HG03175 (cell line): ENCODE results near the gene USP7.
"Not testable (repeated sequence)": the region's sequence is repeated elsewhere in the genome, so short reads cannot be mapped to it uniquely, and the experiment has no call there.

Experiments
- ATAC-seq: cut with Tn5 transposase; IDR thresholded peaks from one replicate; pipeline ENCODE4 v1.9.1; 2021; ENCODE audit warnings: mild to moderate bottlenecking, moderate library complexity; ENCODE audit not compliant: unreplicated experiment

Gene USP7

DNA sequence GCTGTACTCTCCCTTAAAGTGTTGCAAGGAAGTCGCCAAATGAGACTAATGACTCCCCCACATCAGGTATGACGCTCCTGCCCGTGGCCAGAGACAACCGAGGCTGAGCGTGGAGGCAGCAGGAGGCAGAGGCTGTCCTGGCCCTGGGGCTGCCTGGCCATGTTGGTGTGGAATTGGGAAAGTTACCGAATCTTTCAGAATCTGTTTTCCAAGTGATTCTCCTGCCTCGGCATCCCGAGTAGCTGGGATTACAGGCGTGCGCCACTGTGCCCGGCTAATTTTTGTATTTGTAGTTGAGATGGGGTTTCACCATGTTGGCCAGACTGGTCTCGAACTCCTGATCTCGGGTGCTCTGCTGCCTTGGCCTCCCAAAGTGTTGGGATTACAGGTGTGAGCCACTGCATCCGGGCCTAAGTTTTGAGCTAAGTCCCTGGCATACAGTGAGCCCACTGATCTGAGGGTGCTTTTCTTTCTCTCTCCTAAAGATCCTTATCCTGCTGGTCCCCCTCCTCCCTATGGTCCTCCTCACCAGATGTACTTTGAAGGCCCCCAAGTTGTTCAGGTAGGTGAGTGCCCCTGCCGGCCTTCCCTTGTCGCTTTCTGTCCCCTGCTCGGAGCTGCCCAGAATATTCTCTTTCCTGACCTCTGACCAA is 80.9 kb downstream of the USP7 start:
- no peak for ATAC-seq

- ATAC-seq, result no peak
These were observed 81.6 kb downstream of the USP7 start, which contains the start of gene LITAFD for GRCh38 chr16:8882041-8882617. Gene LITAFD (plus strand): TSS chr16:8882351. CDS start chr16:8884356, 2,005 bp downstream.

GRCh38 chr16:8880839-8881510 is 82.7 kb downstream of the USP7 start:
- ATAC-seq, result no peak

GRCh38 chr16:8878523-8878911 is 85.2 kb downstream of the USP7 start:
- no peak for ATAC-seq

DNA sequence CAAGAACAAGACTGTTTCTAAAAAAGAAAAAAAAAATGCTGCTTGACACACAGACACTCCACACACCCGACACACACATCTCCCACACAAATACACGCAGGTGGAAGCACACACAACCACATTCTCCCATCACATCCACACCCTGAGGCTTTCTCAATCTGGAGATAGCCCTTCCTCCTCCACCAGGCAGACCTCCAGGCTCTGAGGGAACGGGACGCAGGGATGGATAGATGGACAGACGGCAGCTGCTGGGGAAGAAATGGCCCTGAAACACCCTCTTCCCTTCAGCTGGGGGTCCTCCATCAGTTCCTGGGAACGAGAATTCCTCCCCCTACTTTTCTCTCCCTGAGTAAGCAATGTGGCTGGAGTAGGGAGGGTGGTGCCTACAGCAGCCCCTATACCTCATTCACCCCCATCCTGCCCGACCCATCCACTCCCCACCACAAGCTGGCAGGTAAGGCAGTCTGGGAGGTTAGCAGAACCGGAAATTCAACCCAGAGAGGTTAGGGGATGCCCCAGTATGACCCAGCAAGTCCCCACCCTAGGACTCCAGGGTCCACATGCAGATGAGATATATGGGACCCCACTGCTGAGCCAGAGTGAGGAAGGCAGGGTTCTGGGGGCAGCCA is 85.7 kb downstream of the USP7 start:
- ATAC-seq, result no peak

DNA sequence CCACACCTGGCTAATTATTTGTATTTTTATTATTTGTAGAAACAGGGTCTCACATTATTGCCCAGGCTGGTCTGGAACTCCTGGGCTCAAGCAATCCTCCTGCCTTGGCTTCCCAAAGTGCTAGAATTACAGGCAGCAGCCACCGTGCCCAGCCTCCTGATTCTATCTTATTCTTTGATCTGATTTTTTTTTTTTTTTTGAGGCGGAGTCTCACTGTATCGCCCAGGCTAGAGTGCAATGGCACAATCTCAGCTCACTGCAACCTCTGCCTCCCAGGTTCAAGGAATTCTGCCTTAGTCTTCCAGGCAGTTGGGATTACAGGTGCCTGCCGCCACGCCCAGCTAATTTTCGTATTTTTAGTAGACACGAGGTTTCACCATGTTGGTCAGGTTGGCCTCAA is 88.4 kb downstream of the USP7 start:
- not testable (repeated sequence) for ATAC-seq

- no peak for ATAC-seq
These were observed 89.3 kb downstream of the USP7 start for GRCh38 chr16:8874388-8874787.

DNA sequence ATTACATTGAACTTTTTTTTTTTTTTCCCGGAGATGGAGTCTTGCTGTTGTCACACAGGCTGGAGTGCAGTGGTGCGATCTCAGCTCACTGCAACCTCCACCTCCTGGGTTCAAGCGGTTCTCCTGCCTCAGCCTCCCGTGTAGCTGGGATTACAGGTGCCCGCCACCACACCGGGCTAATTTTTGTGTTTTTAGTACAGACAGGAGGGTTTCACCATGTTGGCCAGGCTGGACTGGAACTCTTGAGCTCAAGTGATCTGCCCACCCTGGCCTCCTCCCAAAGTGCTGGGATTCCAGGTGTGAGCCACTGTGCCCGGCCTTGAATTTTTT is 89.9 kb downstream of the USP7 start:
- ATAC-seq, result not testable (repeated sequence)

- ATAC-seq, result no peak
These were observed 90.5 kb downstream of the USP7 start for GRCh38 chr16:8872967-8873865.

- ATAC-seq, result no peak
These were observed 91.6 kb downstream of the USP7 start for GRCh38 chr16:8872071-8872470.

DNA sequence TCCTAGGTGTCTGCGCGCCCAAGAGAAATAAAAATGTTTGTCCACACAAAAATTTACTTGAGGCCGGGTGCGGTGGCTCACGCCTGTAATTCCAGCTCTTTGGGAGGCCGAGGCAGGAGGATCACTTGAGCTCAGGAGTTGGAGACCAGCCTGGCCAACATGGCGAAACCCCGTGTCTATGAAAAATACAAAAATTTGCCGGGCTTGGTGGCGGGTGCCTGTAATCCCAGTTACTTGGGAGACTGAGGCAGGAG is 93.8 kb downstream of the USP7 start:
- not testable (repeated sequence) for ATAC-seq

- no peak for ATAC-seq
These were observed 94.3 kb downstream of the USP7 start for GRCh38 chr16:8869212-8869987.

GRCh38 chr16:8868416-8869211 is 95.1 kb downstream of the USP7 start, which contains the start of gene CARHSP1:
Gene CARHSP1 (minus strand): TSS chr16:8869006. CDS start chr16:8859328, 9,678 bp downstream.
- ATAC-seq, result peak; percentile 69

- no peak for ATAC-seq
These were observed 95.7 kb downstream of the USP7 start for GRCh38 chr16:8867932-8868415.

DNA sequence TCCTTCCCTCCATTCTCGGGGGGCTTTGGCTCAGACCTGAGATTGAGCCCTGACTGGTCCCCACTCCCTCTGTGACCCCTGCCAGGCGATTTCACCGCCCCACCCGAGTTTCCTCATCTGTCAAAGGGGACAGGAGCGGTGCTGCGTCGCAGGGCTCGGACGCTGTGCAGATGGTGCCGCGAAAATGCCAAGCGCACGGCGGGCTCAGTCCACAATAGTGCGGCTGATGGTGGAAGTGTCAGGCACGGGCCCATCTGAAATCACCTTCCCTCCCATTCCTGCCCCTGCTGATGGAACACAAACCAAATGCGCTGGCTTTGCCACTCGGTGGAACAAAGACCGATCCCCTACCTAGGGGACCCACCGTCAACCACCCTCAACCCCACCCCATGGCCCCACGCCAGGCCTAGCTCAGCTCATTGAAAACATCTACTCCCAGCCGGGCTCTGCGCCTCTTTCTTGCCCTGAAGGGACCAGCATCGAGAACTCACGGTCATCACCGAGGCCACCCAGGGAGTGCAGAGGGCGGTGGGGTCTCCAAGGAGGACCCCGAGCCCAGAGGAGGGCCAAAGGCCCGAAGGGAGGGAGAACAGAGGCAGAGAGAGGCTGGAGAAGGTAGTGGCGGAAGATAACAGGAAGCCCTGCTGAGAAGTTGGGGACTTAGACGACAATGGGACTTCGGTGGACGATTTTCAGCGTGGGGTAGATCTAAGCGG is 96.3 kb downstream of the USP7 start:
- ATAC-seq, result no peak

GRCh38 chr16:8866884-8867215 is 96.9 kb downstream of the USP7 start:
- ATAC-seq, result no peak

DNA sequence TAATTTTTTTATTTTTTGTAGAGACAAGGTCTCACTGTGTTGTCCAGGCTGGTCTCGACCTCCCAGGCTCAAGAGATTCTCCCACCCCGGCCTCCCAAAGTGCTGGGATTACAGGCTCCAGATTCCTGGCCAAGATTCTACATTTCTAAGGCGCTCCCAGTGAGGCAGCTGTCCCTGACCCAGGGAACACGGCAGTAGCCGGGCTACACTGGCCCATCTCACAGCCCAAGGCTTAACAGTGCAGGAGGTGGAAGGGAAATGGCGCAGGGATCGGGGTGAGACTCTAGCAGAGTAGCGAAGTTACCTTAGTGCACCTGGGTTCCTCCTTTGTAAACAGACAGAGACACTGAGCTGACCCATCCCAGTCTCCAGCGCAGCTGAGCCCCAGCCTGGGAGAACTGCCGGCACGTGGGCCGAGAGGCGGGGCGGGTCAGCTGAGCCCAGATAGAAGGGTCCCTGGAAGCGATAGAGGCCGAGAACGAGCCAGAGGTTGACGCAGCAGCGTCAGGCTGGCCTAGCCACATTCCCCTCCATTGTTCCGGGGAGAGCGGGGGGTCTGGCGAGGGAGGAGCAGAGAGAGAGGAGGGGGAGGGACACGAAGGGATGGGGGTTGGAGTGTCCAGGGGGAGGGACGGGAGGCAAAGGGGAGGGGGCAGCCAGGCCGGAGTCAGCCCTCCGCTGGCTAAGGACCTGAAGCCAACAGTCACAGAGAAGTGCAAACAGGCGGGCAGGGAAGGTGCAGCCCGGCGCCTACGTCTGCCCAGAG is 97.4 kb downstream of the USP7 start:
- ATAC-seq, result no peak
